HepG2 (cell line): ENCODE data around the gene NOL4L. TPM values are rescaled to one million over a fixed set of nuclear protein-coding genes. Genes with fewer than 3 reads are reported as not detected.

Source experiments
- AGO2 ChIP-seq: fragments of 200-400 bp; formaldehyde crosslinking; optimal IDR thresholded peaks from 2 replicates; pipeline ENCODE3; 2017; ENCODE audit warnings: mild to moderate bottlenecking, low read depth, low read length, moderate library complexity
- BRD4 ChIP-seq: sonication (generic); formaldehyde crosslinking; IDR thresholded peaks from 2 replicates; pipeline ENCODE4 v1.4.0; 2020; ENCODE audit warnings: missing genetic modification reagents
- CREB3 ChIP-seq: sonication (generic); formaldehyde crosslinking; IDR thresholded peaks from 2 replicates; pipeline ENCODE4 v1.5.0; 2020; ENCODE audit warnings: missing genetic modification reagents
- ESRRA ChIP-seq: sonication (generic); formaldehyde crosslinking; IDR thresholded peaks from 2 replicates; pipeline ENCODE4 v1.5.1; 2020; ENCODE audit warnings: mild to moderate bottlenecking, low read depth, missing genetic modification reagents
- HIVEP1 ChIP-seq: sonication (generic); formaldehyde crosslinking; IDR thresholded peaks from 2 replicates; pipeline ENCODE4 v1.4.0; 2020; ENCODE audit warnings: mild to moderate bottlenecking, missing genetic modification reagents
- ISL2 ChIP-seq: sonication (generic); formaldehyde crosslinking; IDR thresholded peaks from 2 replicates; pipeline ENCODE4 v1.5.0; 2020; ENCODE audit warnings: missing genetic modification reagents
- MATR3 ChIP-seq: sonication (generic); formaldehyde crosslinking; IDR thresholded peaks from 2 replicates; pipeline ENCODE4 v1.4.0; 2020; ENCODE audit warnings: missing genetic modification reagents
- MAX ChIP-seq: IDR thresholded peaks from 2 replicates; pipeline ENCODE4 v1.6.1; 2012; ENCODE audit warnings: inconsistent platforms
- NCOR1 ChIP-seq: fragments of 200-600 bp; sonication (generic); IDR thresholded peaks from 2 replicates; pipeline ENCODE4 v1.7.0; 2017; ENCODE audit warnings: antibody characterized with exemption, low read length, borderline replicate concordance
- PHF8 ChIP-seq: sonication (generic); formaldehyde crosslinking; IDR thresholded peaks from 2 replicates; pipeline ENCODE4 v1.5.0; 2020; ENCODE audit warnings: missing genetic modification reagents
- PREB ChIP-seq: sonication (generic); formaldehyde crosslinking; IDR thresholded peaks from 2 replicates; pipeline ENCODE4 v1.4.0; 2020; ENCODE audit warnings: missing genetic modification reagents
- PRPF4 ChIP-seq: fragments of 200-400 bp; formaldehyde crosslinking; IDR thresholded peaks from 2 replicates; pipeline ENCODE4 v1.6.1; 2016; ENCODE audit warnings: low read length, low read depth; ENCODE audit not compliant: poor library complexity, severe bottlenecking
- TGIF2 ChIP-seq: IDR thresholded peaks from 2 replicates; pipeline ENCODE4 v1.6.1; 2016; ENCODE audit warnings: control low read depth, missing compliant biosample characterization
- ZFY ChIP-seq: sonication (generic); formaldehyde crosslinking; IDR thresholded peaks from 2 replicates; pipeline ENCODE4 v1.4.0; 2020; ENCODE audit warnings: missing genetic modification reagents
- ZGPAT ChIP-seq: IDR thresholded peaks from 2 replicates; pipeline ENCODE4 v1.6.1; 2016; ENCODE audit warnings: mild to moderate bottlenecking
- ZNF207 ChIP-seq: fragments of 450-650 bp; IDR thresholded peaks from 2 replicates; pipeline ENCODE4 v1.6.1; 2016; ENCODE audit warnings: antibody characterized with exemption, borderline replicate concordance
- ZNF24 ChIP-seq: fragments of 450-650 bp; IDR thresholded peaks from 2 replicates; pipeline ENCODE4 v1.6.1; 2017; ENCODE audit warnings: antibody characterized with exemption, mild to moderate bottlenecking
- ZNF263 ChIP-seq: sonication (generic); formaldehyde crosslinking; IDR thresholded peaks from 2 replicates; pipeline ENCODE4 v1.4.0; 2020; ENCODE audit warnings: missing genetic modification reagents
- ZNF383 ChIP-seq: sonication (generic); formaldehyde crosslinking; IDR thresholded peaks from 2 replicates; pipeline ENCODE4 v1.4.0; 2020; ENCODE audit warnings: missing genetic modification reagents, mild to moderate bottlenecking, borderline replicate concordance
- ZNF414 ChIP-seq: sonication (generic); formaldehyde crosslinking; IDR thresholded peaks from 2 replicates; pipeline ENCODE4 v1.5.0; 2020; ENCODE audit warnings: missing genetic modification reagents
- ZNF547 ChIP-seq: sonication (generic); formaldehyde crosslinking; IDR thresholded peaks from 2 replicates; pipeline ENCODE4 v1.5.1; 2020; ENCODE audit warnings: mild to moderate bottlenecking, missing genetic modification reagents
- ZNF549 ChIP-seq: sonication (generic); formaldehyde crosslinking; IDR thresholded peaks from 2 replicates; pipeline ENCODE4 v1.5.0; 2020; ENCODE audit warnings: missing genetic modification reagents
- ZNF569 ChIP-seq: sonication (generic); formaldehyde crosslinking; IDR thresholded peaks from 2 replicates; pipeline ENCODE4 v1.5.0; 2020; ENCODE audit warnings: mild to moderate bottlenecking, missing genetic modification reagents, moderate library complexity, borderline replicate concordance
- ZNF619 ChIP-seq: sonication (generic); formaldehyde crosslinking; IDR thresholded peaks from 2 replicates; pipeline ENCODE4 v1.4.0; 2020; ENCODE audit warnings: mild to moderate bottlenecking, missing genetic modification reagents
- ZNF772 ChIP-seq: sonication (generic); formaldehyde crosslinking; IDR thresholded peaks from 2 replicates; pipeline ENCODE4 v1.5.0; 2020; ENCODE audit warnings: mild to moderate bottlenecking, missing genetic modification reagents
- ZSCAN12 ChIP-seq: sonication (generic); formaldehyde crosslinking; IDR thresholded peaks from 2 replicates; pipeline ENCODE4 v1.9.0; 2021; ENCODE audit warnings: mild to moderate bottlenecking, missing genetic modification reagents
- polyA plus RNA-seq, 8 experiments: library from polyadenylated mRNA; depleted of rRNA in 3 of 8; stranded (reverse) in 7 of 8; unstranded in 1 of 8; fragments of >200 nt; fragmentation: Illumina TruSeq in 4 of 8; extraction: Trizol in 4 of 8; gene quantifications; 2 replicates each; pipeline versions ENCODE4 v1.2.1 to v1.2.3, GENCODE V29; 2011 to 2016; ENCODE audit warnings: low read depth in 4 of 8, missing spikeins in 1 of 8, mixed read lengths in 1 of 8; ENCODE audit not compliant: insufficient read depth in 1 of 8
- total RNA-seq, 5 experiments: library from RNA; depleted of rRNA; stranded (reverse); fragments of >200 nt; fragmentation: Illumina TruSeq; extraction: Trizol; gene quantifications; 2 replicates each; pipeline ENCODE4 v1.2.3, GENCODE V29; 2016; ENCODE audit warnings: low read depth in 1 of 5

NOL4L gene
- total and polyA plus RNA-seq, 2 of the 13 experiments (the other 11 are each of a cell fraction or from before 2014, with no cell fraction given) = 16.6 to 35.4 TPM

GRCh38 chr20:32541323-32542258 lies 43.5 kb downstream of the NOL4L start (continued):
- TF ChIP-seq PREB (CRISPR knock-in tag) (no peak), PRPF4 (peak; percentile 47), CREB3 (CRISPR knock-in tag) (0 out of 2 replicates have a peak, but pooled peaks have one; percentile 76), ZNF772 (CRISPR knock-in tag) (peak; percentile 98), ESRRA (CRISPR knock-in tag) (peak; percentile 94), MAX (no peak), HIVEP1 (CRISPR knock-in tag) (peak; percentile 87), ZNF24 (peak; percentile 93), ZFY (peak; percentile 98), ZNF619 (peak; percentile 93), ZSCAN12 (peak; percentile 97), BRD4 (CRISPR knock-in tag) (peak; percentile 100), NCOR1 (peak; percentile 94), PHF8 (CRISPR knock-in tag) (peak; percentile 80), ZNF549 (CRISPR knock-in tag) (no peak), ZNF383 (CRISPR knock-in tag) (no peak), TGIF2 (CRISPR knock-in tag) (peak; percentile 96; the same call in 1 of the 2 replicates), ZNF547 (peak; percentile 78; the same call in 1 of the 2 replicates), ZNF207 (no peak), ZNF569 (CRISPR knock-in tag) (no peak), ZNF414 (peak; percentile 93; the same call in 1 of the 2 replicates), AGO2 (no peak), ZNF263 (CRISPR knock-in tag) (peak; percentile 90), ZGPAT (CRISPR knock-in tag) (peak; percentile 99), MATR3 (CRISPR knock-in tag) (no peak), ISL2 (CRISPR knock-in tag) (peak; percentile 96)
